ENCODE results near the gene FASN.

The FASN gene

DNA sequence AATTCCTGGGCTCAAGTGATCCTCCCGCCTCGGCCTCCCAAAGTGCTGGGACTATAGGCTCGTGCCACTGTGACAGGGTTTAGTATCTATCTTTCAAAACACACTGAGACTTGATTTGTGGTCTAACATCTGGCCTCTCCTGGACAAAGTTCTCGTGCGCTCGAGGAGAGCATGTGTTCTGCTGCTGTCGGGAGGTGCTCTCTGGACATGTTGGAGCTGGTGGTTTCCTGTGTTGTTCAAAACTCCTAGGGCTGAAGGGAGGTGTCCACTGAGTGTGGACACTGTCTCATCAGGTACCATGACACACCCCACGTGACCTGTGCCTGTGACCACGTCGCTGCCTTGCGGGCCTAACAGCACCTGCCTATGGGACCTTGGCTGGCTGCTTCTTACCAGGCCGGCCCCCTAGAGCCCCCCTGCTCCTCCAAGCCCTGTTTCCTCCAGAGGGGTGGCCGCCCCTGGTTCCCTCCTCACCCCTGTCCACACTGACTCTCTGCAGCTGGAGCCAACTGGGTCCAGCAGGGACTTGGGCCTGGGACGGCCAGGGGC is 52.0 kb downstream of the FASN start:
- no peak overlapping the region for H2BK5ac ChIP-seq (ENCODE audit: low read length)
- WGBS, 2 donors (ENCODE audit: extremely low coverage in 2 of 2, insufficient read length in 2 of 2, insufficient replicate concordance in 1 of 2) = no CpG with 5 or more reads among the region's 14 CpGs
- peaks cover 13% of the 10 kb centered on the region for H3K79me1 ChIP-seq (ENCODE audit: low read depth, low read length)
- no peak overlapping the region for H2AFZ ChIP-seq (ENCODE audit: low read length)
- H3K27me3 ChIP-seq (ENCODE audit: control insufficient read depth in 3 of 3, insufficient read depth in 3 of 3, low read depth in 1 of 3, low read length in 3 of 3) = no peaks in the 10 kb centered on the region
- no peak overlapping the region for H4K91ac ChIP-seq (ENCODE audit: low read depth, low read length, poor library complexity)
- DNase-seq (ENCODE audit: low spot score) = no peak
- peaks cover 3 to 4% of the 10 kb centered on the region in 2 donors for H3K4me1 ChIP-seq (ENCODE audit: control insufficient read depth in 2 of 2, insufficient read depth in 1 of 2, low read depth in 1 of 2, low read length in 2 of 2)
- H3K27ac ChIP-seq (replicated peaks; ENCODE audit: low read length) = no peak overlapping the region
- no peak overlapping the region for H3K4ac ChIP-seq (ENCODE audit: low read length)
- no peak overlapping the region for H4K8ac ChIP-seq (ENCODE audit: low read depth, low read length)
- no peak overlapping the region for H3K14ac ChIP-seq (ENCODE audit: low read length)
- H3K9me3 ChIP-seq (replicated peaks in 1 of 2; ENCODE audit: control insufficient read depth in 2 of 2, insufficient read depth in 1 of 2, low read depth in 1 of 2, low read length in 2 of 2) = no peaks in the 10 kb centered on the region
- no peak overlapping the region for H3K9ac ChIP-seq (ENCODE audit: low read depth, low read length, poor library complexity)
- peak overlapping the region in 1 of 2 donors; percentile 22 for H3K4me3 ChIP-seq (ENCODE audit: low read length in 2 of 2)
- no peak overlapping the region for H3K4me2 ChIP-seq (ENCODE audit: insufficient read depth, low read length, poor library complexity, severe bottlenecking)
- no peak overlapping the region for H2BK15ac ChIP-seq (ENCODE audit: low read length)
- no peak overlapping the region for H2BK12ac ChIP-seq (ENCODE audit: low read length)
- peaks cover 26 to 31% of the 10 kb centered on the region in 2 donors for H3K36me3 ChIP-seq (replicated peaks in 1 of 2; ENCODE audit: control insufficient read depth in 2 of 2, insufficient read depth in 2 of 2, low read length in 2 of 2)
- no peak overlapping the region for H2BK120ac ChIP-seq (ENCODE audit: low read depth, low read length)
- H2AK5ac ChIP-seq (ENCODE audit: low read depth, low read length) = no peak overlapping the region
- H3K18ac ChIP-seq (ENCODE audit: low read length) = no peak overlapping the region
- peak overlapping the region; percentile 58 for H3K23ac ChIP-seq (ENCODE audit: low read depth, low read length, poor library complexity)

DNA sequence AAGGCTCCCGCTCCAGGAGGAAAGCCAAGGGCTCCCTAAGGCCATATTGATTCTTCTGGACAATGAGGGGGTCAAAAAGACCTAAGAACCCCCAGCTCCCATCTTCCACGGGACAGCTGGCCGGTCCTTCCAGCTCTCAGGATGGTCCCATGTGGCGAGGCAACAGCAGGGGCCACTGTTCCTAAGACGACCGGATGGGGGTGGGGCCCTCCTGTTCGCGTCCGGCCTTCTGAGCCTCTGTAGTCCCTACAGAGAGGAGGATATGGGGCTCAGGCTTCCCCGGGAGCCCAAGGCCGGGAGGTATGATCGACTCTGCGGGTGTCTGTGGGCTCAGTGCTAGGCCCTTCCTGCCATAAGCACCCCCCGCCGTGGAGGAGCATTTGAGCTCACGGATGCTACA is 54.5 kb downstream of the FASN start:
- H3K18ac ChIP-seq (ENCODE audit: low read length) = no peak overlapping the region
- H4K91ac ChIP-seq (ENCODE audit: low read depth, low read length, poor library complexity) = no peak overlapping the region
- peak overlapping the region; percentile 83 for H2AFZ ChIP-seq (ENCODE audit: low read length)
- peaks cover 2% of the 10 kb centered on the region for H3K79me1 ChIP-seq (ENCODE audit: low read depth, low read length)
- no peaks in the 10 kb centered on the region for H3K4me1 ChIP-seq (ENCODE audit: control insufficient read depth in 2 of 2, insufficient read depth in 1 of 2, low read depth in 1 of 2, low read length in 2 of 2)
- H3K9me3 ChIP-seq (replicated peaks in 1 of 2; ENCODE audit: control insufficient read depth in 2 of 2, insufficient read depth in 1 of 2, low read depth in 1 of 2, low read length in 2 of 2) = no peaks in the 10 kb centered on the region
- H3K9ac ChIP-seq (ENCODE audit: low read depth, low read length, poor library complexity) = no peak overlapping the region
- no peak overlapping the region for H3K4ac ChIP-seq (ENCODE audit: low read length)
- H3K23ac ChIP-seq (ENCODE audit: low read depth, low read length, poor library complexity) = no peak overlapping the region
- H2BK5ac ChIP-seq (ENCODE audit: low read length) = no peak overlapping the region
- H3K14ac ChIP-seq (ENCODE audit: low read length) = no peak overlapping the region
- no peak overlapping the region for H3K27ac ChIP-seq (replicated peaks; ENCODE audit: low read length)
- no peak overlapping the region for H2BK15ac ChIP-seq (ENCODE audit: low read length)
- H4K8ac ChIP-seq (ENCODE audit: low read depth, low read length) = no peak overlapping the region
- no CpG with 5 or more reads among the region's 16 CpGs for WGBS, 2 donors (ENCODE audit: extremely low coverage in 2 of 2, insufficient read length in 2 of 2, insufficient replicate concordance in 1 of 2)
- H3K4me3 ChIP-seq (ENCODE audit: low read length in 2 of 2) = no peak overlapping the region
- no peak for DNase-seq (ENCODE audit: low spot score)
- H3K36me3 ChIP-seq (replicated peaks in 1 of 2; ENCODE audit: control insufficient read depth in 2 of 2, insufficient read depth in 2 of 2, low read length in 2 of 2) = peaks cover 12 to 16% of the 10 kb centered on the region in 2 donors
- no peaks in the 10 kb centered on the region for H3K27me3 ChIP-seq (ENCODE audit: control insufficient read depth in 3 of 3, insufficient read depth in 3 of 3, low read depth in 1 of 3, low read length in 3 of 3)
- no peak overlapping the region for H2AK5ac ChIP-seq (ENCODE audit: low read depth, low read length)
- H2BK12ac ChIP-seq (ENCODE audit: low read length) = no peak overlapping the region
- no peak overlapping the region for H3K4me2 ChIP-seq (ENCODE audit: insufficient read depth, low read length, poor library complexity, severe bottlenecking)
- H2BK120ac ChIP-seq (ENCODE audit: low read depth, low read length) = no peak overlapping the region

DNA sequence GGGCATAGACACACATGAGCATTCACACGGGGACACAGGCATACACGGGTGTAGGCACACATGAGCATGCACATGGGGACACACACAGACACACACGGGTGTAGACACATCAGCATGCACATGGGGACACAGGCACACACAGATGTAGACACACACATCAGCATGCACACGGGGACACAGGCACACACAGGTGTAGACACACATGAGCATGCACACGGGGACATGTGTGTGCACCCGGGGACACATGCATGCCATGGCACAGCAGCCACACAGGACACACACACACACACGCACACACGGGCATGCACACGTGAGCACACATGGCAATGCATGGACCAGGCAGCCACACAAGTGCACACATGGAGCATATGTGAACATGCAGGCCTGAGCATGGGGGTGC is 55.4 kb downstream of the FASN start:
- Histone ChIP-seq H2BK15ac (ENCODE audit: low read length) (no peak overlapping the region), H2AFZ (ENCODE audit: low read length) (no peak overlapping the region), H3K23ac (ENCODE audit: low read depth, low read length, poor library complexity) (peak overlapping the region; percentile 67), H2AK5ac (ENCODE audit: low read depth, low read length) (peak overlapping the region; percentile 64), H3K36me3 (replicated peaks in 1 of 2; ENCODE audit: control insufficient read depth in 2 of 2, insufficient read depth in 2 of 2, low read length in 2 of 2) (peaks cover 5 to 9% of the 10 kb centered on the region in 2 donors), H3K4me1 (ENCODE audit: control insufficient read depth in 2 of 2, insufficient read depth in 1 of 2, low read depth in 1 of 2, low read length in 2 of 2) (peaks cover 1 to 3% of the 10 kb centered on the region in 2 donors), H2BK5ac (ENCODE audit: low read length) (no peak overlapping the region), H3K4ac (ENCODE audit: low read length) (no peak overlapping the region), H3K14ac (ENCODE audit: low read length) (peak overlapping the region; percentile 14), H3K4me3 (ENCODE audit: low read length in 2 of 2) (peak overlapping the region in 1 of 2 donors; percentile 53), H3K27ac (replicated peaks; ENCODE audit: low read length) (no peak overlapping the region), H3K18ac (ENCODE audit: low read length) (no peak overlapping the region), H3K9ac (ENCODE audit: low read depth, low read length, poor library complexity) (peak overlapping the region; percentile 83), H3K4me2 (ENCODE audit: insufficient read depth, low read length, poor library complexity, severe bottlenecking) (no peak overlapping the region), H3K79me1 (ENCODE audit: low read depth, low read length) (peaks cover 1% of the 10 kb centered on the region), H3K9me3 (replicated peaks in 1 of 2; ENCODE audit: control insufficient read depth in 2 of 2, insufficient read depth in 1 of 2, low read depth in 1 of 2, low read length in 2 of 2) (no peaks in the 10 kb centered on the region), H2BK120ac (ENCODE audit: low read depth, low read length) (no peak overlapping the region), H2BK12ac (ENCODE audit: low read length) (peak overlapping the region; percentile 98), H4K91ac (ENCODE audit: low read depth, low read length, poor library complexity) (peak overlapping the region; percentile 82), H3K27me3 (ENCODE audit: control insufficient read depth in 3 of 3, insufficient read depth in 3 of 3, low read depth in 1 of 3, low read length in 3 of 3) (no peaks in the 10 kb centered on the region), H4K8ac (ENCODE audit: low read depth, low read length) (peak overlapping the region; percentile 87)
- no peak for DNase-seq (ENCODE audit: low spot score)
- WGBS, 2 donors (ENCODE audit: extremely low coverage in 2 of 2, insufficient read length in 2 of 2, insufficient replicate concordance in 1 of 2) = no CpG with 5 or more reads among the region's 9 CpGs

DNA sequence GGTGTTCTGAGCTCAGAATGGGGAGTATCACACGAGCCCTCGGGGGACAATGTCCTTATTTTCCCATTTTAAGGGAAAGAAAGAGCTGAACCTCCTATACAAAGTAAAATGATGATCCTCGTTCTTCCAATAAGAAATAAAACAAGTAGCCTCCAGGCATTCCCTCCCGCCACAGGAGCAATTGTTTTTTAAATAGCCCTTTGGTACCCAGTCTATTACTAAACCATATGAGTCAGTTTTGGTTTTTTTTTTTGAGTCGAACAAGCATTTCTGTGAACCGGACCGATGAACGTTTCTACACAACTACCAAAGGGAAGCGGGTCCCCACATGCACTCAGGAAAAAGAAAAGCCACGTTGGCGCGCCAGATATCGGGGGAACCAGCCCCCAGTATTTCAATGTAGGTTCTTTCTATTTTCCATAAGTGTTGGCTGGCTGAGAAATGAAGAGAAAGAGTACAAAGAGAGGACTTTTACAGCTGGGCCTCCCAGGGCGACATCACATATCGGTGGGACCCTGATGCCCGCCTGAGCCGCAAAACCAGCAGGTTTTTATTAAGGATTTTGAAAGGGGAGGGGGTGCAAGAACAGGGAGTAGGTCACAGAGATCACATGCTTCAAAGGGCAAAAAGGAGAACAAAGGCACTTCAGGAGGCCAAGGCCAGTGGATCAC is 56.8 kb downstream of the FASN start:
- Histone ChIP-seq H3K4ac (ENCODE audit: low read length) (no peak overlapping the region), H4K8ac (ENCODE audit: low read depth, low read length) (no peak overlapping the region), H2BK15ac (ENCODE audit: low read length) (no peak overlapping the region), H2BK120ac (ENCODE audit: low read depth, low read length) (no peak overlapping the region), H3K36me3 (replicated peaks in 1 of 2; ENCODE audit: control insufficient read depth in 2 of 2, insufficient read depth in 2 of 2, low read length in 2 of 2) (peaks cover 0 to 5% of the 10 kb centered on the region in 2 donors), H3K9ac (ENCODE audit: low read depth, low read length, poor library complexity) (no peak overlapping the region), H2AK5ac (ENCODE audit: low read depth, low read length) (no peak overlapping the region), H2BK12ac (ENCODE audit: low read length) (no peak overlapping the region), H3K4me3 (ENCODE audit: low read length in 2 of 2) (no peak overlapping the region), H3K23ac (ENCODE audit: low read depth, low read length, poor library complexity) (no peak overlapping the region), H3K27ac (replicated peaks; ENCODE audit: low read length) (no peak overlapping the region), H3K14ac (ENCODE audit: low read length) (no peak overlapping the region), H2AFZ (ENCODE audit: low read length) (no peak overlapping the region), H3K4me1 (ENCODE audit: control insufficient read depth in 2 of 2, insufficient read depth in 1 of 2, low read depth in 1 of 2, low read length in 2 of 2) (peaks cover 7 to 9% of the 10 kb centered on the region in 2 donors), H3K4me2 (ENCODE audit: insufficient read depth, low read length, poor library complexity, severe bottlenecking) (no peak overlapping the region), H3K18ac (ENCODE audit: low read length) (no peak overlapping the region), H3K79me1 (ENCODE audit: low read depth, low read length) (peaks cover 5% of the 10 kb centered on the region), H2BK5ac (ENCODE audit: low read length) (no peak overlapping the region), H3K9me3 (replicated peaks in 1 of 2; ENCODE audit: control insufficient read depth in 2 of 2, insufficient read depth in 1 of 2, low read depth in 1 of 2, low read length in 2 of 2) (no peaks in the 10 kb centered on the region), H3K27me3 (ENCODE audit: control insufficient read depth in 3 of 3, insufficient read depth in 3 of 3, low read depth in 1 of 3, low read length in 3 of 3) (no peaks in the 10 kb centered on the region), H4K91ac (ENCODE audit: low read depth, low read length, poor library complexity) (no peak overlapping the region)
- no CpG with 5 or more reads among the region's 17 CpGs for WGBS, 2 donors (ENCODE audit: extremely low coverage in 2 of 2, insufficient read length in 2 of 2, insufficient replicate concordance in 1 of 2)
- no peak for DNase-seq (ENCODE audit: low spot score)

Data from neuronal stem cell (in vitro differentiated cells).